Fibroblast of upper back skin (primary cell): Measurements from ENCODE around the gene ACR.
A peak's percentile ranks its signal among the peaks of the same experiment; 100 is the strongest.

Experiments used
- DNase-seq: peaks from one replicate; pipeline ENCODE4 v3.0.0-alpha.2; 2013

Gene ACR

GRCh38 chr22:50737728-50738648 lies at the start of gene ACR:
ACR (plus strand) TSS chr22:50738204; CDS start chr22:50738236, 32 bp downstream.
- no peak for DNase-seq

GRCh38 chr22:50688448-50688847 lies 49.6 kb upstream of the ACR start:
- DNase-seq = no peak

GRCh38 chr22:50691521-50691920 lies 46.5 kb upstream of the ACR start:
- DNase-seq = peak; percentile 31

GRCh38 chr22:50693462-50693861 lies 44.5 kb upstream of the ACR start:
- DNase-seq = no peak

- peak; percentile 14 for DNase-seq
Observed at GRCh38 chr22:50694099-50694605, 43.9 kb upstream of the ACR start.

- no peak for DNase-seq
Observed at GRCh38 chr22:50694766-50695420, 43.1 kb upstream of the ACR start.

GRCh38 chr22:50695421-50696250 lies 42.4 kb upstream of the ACR start:
- DNase-seq = no peak

GRCh38 chr22:50696251-50696798 lies 41.7 kb upstream of the ACR start:
- no peak for DNase-seq

- DNase-seq = peak; percentile 13
Observed at GRCh38 chr22:50696799-50697561, 41.0 kb upstream of the ACR start.

- DNase-seq = no peak
Observed at GRCh38 chr22:50697667-50698506, 40.1 kb upstream of the ACR start.

GRCh38 chr22:50698546-50698945 lies 39.5 kb upstream of the ACR start:
- no peak for DNase-seq

GRCh38 chr22:50699001-50699755 lies 38.8 kb upstream of the ACR start:
- DNase-seq = no peak

GRCh38 chr22:50699756-50700386 lies 38.1 kb upstream of the ACR start:
- DNase-seq = no peak

GRCh38 chr22:50700387-50701075 lies 37.5 kb upstream of the ACR start:
- no peak for DNase-seq

GRCh38 chr22:50701076-50701419 lies 37.0 kb upstream of the ACR start:
- no peak for DNase-seq

- no peak for DNase-seq
Observed at GRCh38 chr22:50701428-50702154, 36.4 kb upstream of the ACR start.

- no peak for DNase-seq
Observed at GRCh38 chr22:50702261-50702671, 35.7 kb upstream of the ACR start.
